Hepatocyte (in vitro differentiated cells): ENCODE results near the gene TMPRSS12. TPM values are rescaled to one million over a fixed set of nuclear protein-coding genes. Genes with fewer than 3 reads are reported as not detected.

Experiments used
- DNase-seq: peaks from one replicate; pipeline ENCODE4 v3.0.0-alpha.2; 2016; ENCODE audit warnings: low spot score
- H2AFZ ChIP-seq: fragments of 200-600 bp; sonication (generic); 2 replicates; pipeline ENCODE4 v1.6.0; 2016; ENCODE audit warnings: antibody characterized with exemption, mild to moderate bottlenecking
- H3K27ac ChIP-seq: fragments of 200-600 bp; sonication (generic); 2 replicates; pipeline ENCODE4 v1.5.1; 2016; ENCODE audit warnings: mild to moderate bottlenecking
- H3K27me3 ChIP-seq: fragments of 200-600 bp; sonication (generic); 2 replicates; pipeline ENCODE4 v1.6.1; 2016
- H3K36me3 ChIP-seq: fragments of 200-600 bp; sonication (generic); replicated peaks from 2 replicates; pipeline ENCODE4 v1.5.1; 2016; ENCODE audit warnings: low read depth; ENCODE audit not compliant: insufficient read depth
- H3K4me1 ChIP-seq: fragments of 200-600 bp; sonication (generic); 2 replicates; pipeline ENCODE4 v1.5.1; 2016; ENCODE audit warnings: mild to moderate bottlenecking, moderate library complexity; ENCODE audit not compliant: insufficient read depth
- H3K4me2 ChIP-seq: fragments of 200-600 bp; sonication (generic); 2 replicates; pipeline ENCODE4 v1.6.0; 2016
- H3K4me3 ChIP-seq: fragments of 200-600 bp; sonication (generic); 2 replicates; pipeline ENCODE4 v1.5.1; 2016; ENCODE audit warnings: mild to moderate bottlenecking
- H3K79me2 ChIP-seq: fragments of 200-600 bp; sonication (generic); 2 replicates; pipeline ENCODE4 v1.6.0; 2017; ENCODE audit warnings: mild to moderate bottlenecking
- H3K9me2 ChIP-seq: fragments of 200-600 bp; sonication (generic); replicated peaks from 2 replicates; pipeline ENCODE4 v1.6.0; 2017; ENCODE audit warnings: mild to moderate bottlenecking; ENCODE audit not compliant: insufficient read depth
- H3K9me3 ChIP-seq: fragments of 200-600 bp; sonication (generic); 2 replicates; pipeline ENCODE4 v1.5.1; 2016; ENCODE audit warnings: low read depth, mild to moderate bottlenecking
- H4K20me1 ChIP-seq: fragments of 200-600 bp; sonication (generic); 2 replicates; pipeline ENCODE4 v1.6.0; 2016; ENCODE audit warnings: mild to moderate bottlenecking; ENCODE audit not compliant: insufficient read depth, poor library complexity, severe bottlenecking
- EZH2 ChIP-seq: fragments of 200-600 bp; sonication (generic); IDR thresholded peaks from 2 replicates; pipeline ENCODE4 v1.6.1; 2016; ENCODE audit warnings: antibody characterized with exemption, mild to moderate bottlenecking, borderline replicate concordance
- EZH2phosphoT487 ChIP-seq: fragments of 200-600 bp; sonication (generic); IDR thresholded peaks from one replicate; pipeline ENCODE4 v1.6.1; 2018; ENCODE audit warnings: antibody characterized with exemption, mild to moderate bottlenecking, low read depth, moderate library complexity; ENCODE audit not compliant: unreplicated experiment, severe bottlenecking
- WGBS: methylation state at CpG from one replicate; pipeline ENCODE4 v1.1.6; 2016; ENCODE audit warnings: low lambda C conversion rate; ENCODE audit errors: missing lambda C conversion rate; 5-methylcytosine and 5-hydroxymethylcytosine counted together
- polyA plus RNA-seq: library from polyadenylated mRNA; unstranded; fragments of >200 nt; fragmentation: Nextera tagmentation; extraction: Ambion mirVana; gene quantifications from 2 replicates; pipeline ENCODE4 v1.2.1, GENCODE V29; 2016
- total RNA-seq: library from RNA; depleted of rRNA; stranded (reverse); fragments of >200 nt; gene quantifications from 2 replicates; pipeline ENCODE4 v1.2.3, GENCODE V29; 2014
- TF ChIP-seq, protein P1 (sequence below): fragments of 200-600 bp; sonication (generic); IDR thresholded peaks from 2 replicates; pipeline ENCODE4 v1.5.1; 2016; ENCODE audit warnings: antibody characterized with exemption, mild to moderate bottlenecking; ENCODE audit not compliant: poor library complexity

The TMPRSS12 gene, protein sequence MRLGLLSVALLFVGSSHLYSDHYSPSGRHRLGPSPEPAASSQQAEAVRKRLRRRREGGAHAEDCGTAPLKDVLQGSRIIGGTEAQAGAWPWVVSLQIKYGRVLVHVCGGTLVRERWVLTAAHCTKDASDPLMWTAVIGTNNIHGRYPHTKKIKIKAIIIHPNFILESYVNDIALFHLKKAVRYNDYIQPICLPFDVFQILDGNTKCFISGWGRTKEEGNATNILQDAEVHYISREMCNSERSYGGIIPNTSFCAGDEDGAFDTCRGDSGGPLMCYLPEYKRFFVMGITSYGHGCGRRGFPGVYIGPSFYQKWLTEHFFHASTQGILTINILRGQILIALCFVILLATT
- total RNA-seq (not detected in 2 replicates), polyA plus RNA-seq (0.11 TPM in 1 of 2 replicates, not detected in the other)

DNA sequence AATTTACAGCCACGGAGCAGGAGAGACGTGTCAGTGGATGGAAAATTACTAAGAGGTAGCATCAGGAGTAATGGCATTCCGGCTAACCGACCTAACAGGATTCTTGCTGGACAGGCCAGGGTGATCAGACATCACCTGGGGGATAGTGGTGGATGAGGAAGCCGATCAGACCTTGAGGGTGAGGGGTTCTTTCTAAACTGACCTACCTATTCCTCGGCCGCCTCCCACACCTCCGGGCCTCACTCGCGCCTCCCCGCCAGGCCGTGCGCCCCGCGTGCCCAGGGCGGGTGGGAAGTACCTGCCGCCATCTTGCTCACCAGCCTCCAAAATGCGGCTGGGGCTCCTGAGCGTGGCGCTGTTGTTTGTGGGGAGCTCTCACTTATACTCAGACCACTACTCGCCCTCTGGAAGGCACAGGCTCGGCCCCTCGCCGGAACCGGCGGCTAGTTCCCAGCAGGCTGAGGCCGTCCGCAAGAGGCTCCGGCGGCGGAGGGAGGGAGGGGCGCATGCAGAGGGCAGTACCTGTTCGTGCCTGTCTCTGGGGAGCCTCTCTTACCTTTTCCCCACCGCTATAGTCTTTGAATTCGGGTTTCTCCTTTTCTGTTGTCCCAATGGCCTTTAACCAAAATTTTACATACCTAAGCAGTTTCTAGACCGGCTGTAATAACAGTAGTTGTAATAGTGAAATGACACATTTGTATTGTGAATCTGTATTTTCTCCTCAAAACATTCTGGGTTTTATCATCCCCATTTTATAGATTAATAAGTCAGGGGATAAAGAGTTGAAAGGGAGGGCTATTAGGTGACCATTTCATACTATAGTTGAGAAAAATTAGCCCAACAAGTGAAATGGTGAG, at the start of gene TMPRSS12:
TSS of gene TMPRSS12 (plus strand) at position 290 of the 857 bp plus-strand sequence. CDS start at position 329, 39 bp downstream.
- whole genome bisulfite sequencing, result 60% methylated on average over 36 of the region's 36 CpGs
- no peak for TF ChIP-seq EZH2
- TF ChIP-seq, protein P1, sequence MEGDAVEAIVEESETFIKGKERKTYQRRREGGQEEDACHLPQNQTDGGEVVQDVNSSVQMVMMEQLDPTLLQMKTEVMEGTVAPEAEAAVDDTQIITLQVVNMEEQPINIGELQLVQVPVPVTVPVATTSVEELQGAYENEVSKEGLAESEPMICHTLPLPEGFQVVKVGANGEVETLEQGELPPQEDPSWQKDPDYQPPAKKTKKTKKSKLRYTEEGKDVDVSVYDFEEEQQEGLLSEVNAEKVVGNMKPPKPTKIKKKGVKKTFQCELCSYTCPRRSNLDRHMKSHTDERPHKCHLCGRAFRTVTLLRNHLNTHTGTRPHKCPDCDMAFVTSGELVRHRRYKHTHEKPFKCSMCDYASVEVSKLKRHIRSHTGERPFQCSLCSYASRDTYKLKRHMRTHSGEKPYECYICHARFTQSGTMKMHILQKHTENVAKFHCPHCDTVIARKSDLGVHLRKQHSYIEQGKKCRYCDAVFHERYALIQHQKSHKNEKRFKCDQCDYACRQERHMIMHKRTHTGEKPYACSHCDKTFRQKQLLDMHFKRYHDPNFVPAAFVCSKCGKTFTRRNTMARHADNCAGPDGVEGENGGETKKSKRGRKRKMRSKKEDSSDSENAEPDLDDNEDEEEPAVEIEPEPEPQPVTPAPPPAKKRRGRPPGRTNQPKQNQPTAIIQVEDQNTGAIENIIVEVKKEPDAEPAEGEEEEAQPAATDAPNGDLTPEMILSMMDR, result no peak
- no peak for TF ChIP-seq EZH2phosphoT487
- peak; percentile 12 for DNase-seq
- Histone ChIP-seq H3K9me3 (no peaks in the 10 kb centered on the region), H3K9me2 (no peaks in the 10 kb centered on the region), H3K79me2 (no peaks in the 10 kb centered on the region), H3K27me3 (no peaks in the 10 kb centered on the region), H4K20me1 (no peaks in the 10 kb centered on the region), H2AFZ (peak within 1 kb of the TSS; percentile 45), H3K4me3 (no peak within 1 kb of the TSS), H3K27ac (peak within 1 kb of the TSS; percentile 57), H3K4me1 (no peaks in the 10 kb centered on the region), H3K4me2 (peak within 1 kb of the TSS; percentile 66), H3K36me3 (no peaks in the 10 kb centered on the region)

DNA sequence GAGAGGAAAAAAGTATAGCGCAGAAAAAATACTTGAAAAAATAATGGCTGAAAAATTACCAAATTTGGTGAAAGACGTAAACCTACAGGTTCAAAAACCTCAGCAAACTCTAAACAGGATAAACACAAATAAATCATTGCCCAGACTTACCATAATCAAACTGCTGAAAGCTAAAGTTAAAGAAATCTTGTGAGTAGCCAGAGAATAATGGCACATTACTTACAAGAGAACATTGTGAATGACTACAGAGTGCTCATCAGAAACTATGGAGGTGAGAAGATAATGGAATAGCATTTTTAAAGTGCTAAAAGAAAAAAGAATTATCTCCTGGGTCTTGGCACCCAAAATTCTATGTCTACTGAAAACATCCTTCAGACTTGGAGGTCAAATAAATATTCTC, 42.8 kb upstream of the TMPRSS12 start:
- no peak overlapping the region for H3K27ac ChIP-seq
- no peaks in the 10 kb centered on the region for H3K27me3 ChIP-seq
- no peak for DNase-seq
- no peak overlapping the region for H2AFZ ChIP-seq
- no peaks in the 10 kb centered on the region for H4K20me1 ChIP-seq
- H3K79me2 ChIP-seq, result peaks cover 7% of the 10 kb centered on the region
- H3K36me3 ChIP-seq, result peaks cover 18% of the 10 kb centered on the region
- H3K9me2 ChIP-seq, result no peaks in the 10 kb centered on the region
- no peak overlapping the region for H3K4me2 ChIP-seq
- WGBS, result 99% methylated on average over 2 of the region's 2 CpGs
- no peak overlapping the region for H3K4me3 ChIP-seq
- TF ChIP-seq, protein P1, result no peak
- TF ChIP-seq EZH2phosphoT487, result no peak
- no peak for TF ChIP-seq EZH2
- no peaks in the 10 kb centered on the region for H3K4me1 ChIP-seq
- peaks cover 17% of the 10 kb centered on the region for H3K9me3 ChIP-seq

DNA sequence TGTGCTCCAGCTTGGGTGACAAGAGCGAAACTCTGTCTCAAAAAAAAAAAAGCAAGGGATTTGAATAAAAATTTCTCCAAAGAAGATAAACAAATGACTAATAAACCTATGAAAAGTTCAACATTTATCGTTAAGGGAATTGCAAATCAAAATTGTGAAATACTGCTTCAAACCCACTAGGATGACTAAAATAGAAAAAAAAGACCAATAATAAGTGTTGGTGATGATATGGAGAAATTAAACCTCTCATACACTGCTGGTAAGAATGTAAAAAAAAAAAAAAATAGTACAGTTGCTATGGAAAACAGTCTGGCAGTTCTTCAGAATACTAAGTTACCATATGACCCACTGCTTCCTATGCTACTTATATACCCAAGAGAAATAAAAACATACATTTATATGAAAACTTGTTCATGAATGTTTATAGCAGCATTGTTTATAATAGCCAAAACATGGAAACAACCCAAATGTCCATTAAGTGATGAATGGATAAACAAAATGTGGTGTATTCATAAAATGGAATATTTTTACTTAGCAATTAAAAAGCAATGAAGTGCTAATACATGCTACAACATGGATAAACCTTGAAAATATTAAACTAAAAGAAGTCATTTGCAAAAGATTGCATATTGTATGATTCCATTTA, 39.4 kb upstream of the TMPRSS12 start:
- H3K9me2 ChIP-seq, result no peaks in the 10 kb centered on the region
- H3K4me2 ChIP-seq, result no peak overlapping the region
- H4K20me1 ChIP-seq, result no peaks in the 10 kb centered on the region
- no peak for DNase-seq
- H3K4me3 ChIP-seq, result no peak overlapping the region
- H3K27ac ChIP-seq, result no peak overlapping the region
- no peaks in the 10 kb centered on the region for H3K27me3 ChIP-seq
- H3K4me1 ChIP-seq, result no peaks in the 10 kb centered on the region
- H3K36me3 ChIP-seq, result peaks cover 18% of the 10 kb centered on the region
- no peaks in the 10 kb centered on the region for H3K79me2 ChIP-seq
- 100% methylated on average over 2 of the region's 2 CpGs for WGBS
- peaks cover 17% of the 10 kb centered on the region for H3K9me3 ChIP-seq
- no peak overlapping the region for H2AFZ ChIP-seq
- TF ChIP-seq, protein P1, result no peak
- TF ChIP-seq EZH2phosphoT487 (no peak), EZH2 (no peak)
